ENCODE data around the gene ZCCHC24.

- TF ChIP-seq CTCF (IDR thresholded peaks at IDR 0.05) (no peak), POLR2A (IDR thresholded peaks at IDR 0.05) (no peak)
These were observed 42.9 kb upstream of the ZCCHC24 start for GRCh38 chr10:79488336-79488735.
